ENCODE results near the gene CXCL11. TPM values are rescaled to one million over a fixed set of nuclear protein-coding genes. Genes with fewer than 3 reads are reported as not detected.

CXCL11 gene
- total and polyA plus RNA-seq, 10 of the 15 experiments (the other 5 are each of a cell fraction or from before 2014, with no cell fraction given) = 0.04 TPM; not detected in 9

- H3K27me3 ChIP-seq (replicated peaks in 1 of 2; ENCODE audit: control insufficient read depth in 2 of 2, insufficient read depth in 2 of 2, low read length in 1 of 2) = peaks cover 0 to 2% of the 10 kb centered on the region in 2 experiments; a peak in 1 of 4 replicates
- 94% methylated on average over 13 of the region's 13 CpGs for WGBS (ENCODE audit: insufficient coverage, insufficient replicate concordance, low lambda C conversion rate, missing lambda C conversion rate)
- H3K4me3 ChIP-seq = no peak overlapping the region
- POLR2A ChIA-PET = no interaction called here
- no peak overlapping the region for H3K27ac ChIP-seq (ENCODE audit: control insufficient read depth, insufficient read depth)
- H2AFZ ChIP-seq (ENCODE audit: control insufficient read depth, low read depth, low read length) = no peak overlapping the region
- FAIRE-seq = no peak
- no peak for DNase-seq (ENCODE audit: low read depth, low spot score)
- SMC1A ChIA-PET (ENCODE audit: uncharacterized antibody, unreplicated experiment) = interaction anchor here (1.5 to 1.8 kb wide), 2 partner anchors 44 to 57 kb away, joined by 5 to 6 read pairs; no protein-coding TSS in a partner anchor
- RAD21 ChIA-PET (ENCODE audit: unreplicated experiment) = interaction anchor here (1.1 kb wide), 1 partner anchor 15 kb away, joined by 4 read pairs; no protein-coding TSS in a partner anchor
- no peak overlapping the region for H3K9ac ChIP-seq (ENCODE audit: control insufficient read depth, insufficient read depth, low read length)
- H4K20me1 ChIP-seq (ENCODE audit: control insufficient read depth, insufficient read depth) = no peaks in the 10 kb centered on the region
- no peak overlapping the region for H3K4me2 ChIP-seq (ENCODE audit: control insufficient read depth, insufficient read depth)
- ATAC-seq = no peak
- H3K4me1 ChIP-seq (ENCODE audit: control insufficient read depth, insufficient read depth, low read length) = peaks cover 36% of the 10 kb centered on the region
- no peak for TF ChIP-seq ZBED1 (IDR thresholded peaks at IDR 0.05; ENCODE audit: borderline replicate concordance)
- TF ChIP-seq YBX1 (IDR thresholded peaks at IDR 0.05) = no peak
- no peak for TF ChIP-seq ATF2 (IDR thresholded peaks at IDR 0.05; ENCODE audit: low read length)
- TF ChIP-seq GATAD2B (conservative IDR thresholded peaks at IDR 0.05; ENCODE audit: low read depth) = no peak
- no peak for TF ChIP-seq IKZF1 (conservative IDR thresholded peaks at IDR 0.05)
- no peak for TF ChIP-seq ZNF384 (IDR thresholded peaks at IDR 0.05; ENCODE audit: borderline replicate concordance, low read depth, low read length)
- no peak for TF ChIP-seq CEBPZ (IDR thresholded peaks at IDR 0.05; ENCODE audit: low read depth, low read length)
- TF ChIP-seq POLR2A (IDR thresholded peaks at IDR 0.05; ENCODE audit: low read depth, low read length) = no peak
- no peak for TF ChIP-seq TCF7 (IDR thresholded peaks at IDR 0.05; ENCODE audit: borderline replicate concordance)
- intact Hi-C loops (cut with micrococcal nuclease; ENCODE audit: unreplicated experiment) (loop anchor here (5.0 kb wide), 1 partner anchor 47 kb away; no protein-coding TSS in a partner anchor), in situ Hi-C loops (cut with MboI) (no loop called here)
- CTCF ChIA-PET = interaction anchor here (0.7 to 1.4 kb wide), 3 partner anchors 38 to 48 kb away, joined by 3 to 4 read pairs (median 3); no protein-coding TSS in a partner anchor
- H3K79me2 ChIP-seq (ENCODE audit: control insufficient read depth, insufficient read depth, low read length) = no peaks in the 10 kb centered on the region
- BruUV-seq (replicated peaks) = no TSS peak
- H3K36me3 ChIP-seq (ENCODE audit: control insufficient read depth in 2 of 2, insufficient read depth in 2 of 2, low read length in 1 of 2) = no peaks in the 10 kb centered on the region
- H3K9me3 ChIP-seq (replicated peaks; ENCODE audit: control insufficient read depth, insufficient read depth, low read length) = no peaks in the 10 kb centered on the region; the same call in 2 of the 3 replicates
Measured at GRCh38 chr4:76010576-76010975, 25.3 kb downstream of the CXCL11 start.
